Stimulated activated CD8-positive, alpha-beta memory T cell treated with anti-CD3 and anti-CD28 coated beads, Interleukin-15, amount 100 ng/mL, for 1 hour (primary cell): ENCODE results near the gene ALDH9A1.
"Not testable (repeated sequence)": the region's sequence is repeated elsewhere in the genome, so short reads cannot be mapped to it uniquely, and the experiment has no call there.

ENCODE experiments used
- DNase-seq: peaks from one replicate; pipeline ENCODE4 v3.0.0-alpha.2; 2020; ENCODE audit warnings: low read depth

ALDH9A1 gene

GRCh38 chr1:165697881-165698760, at the start of gene ALDH9A1:
Gene ALDH9A1 (minus strand): TSS chr1:165698562. CDS start chr1:165698558, 4 bp downstream.
- peak; percentile 73 for DNase-seq

GRCh38 chr1:165747632-165748447, 49.5 kb upstream of the ALDH9A1 start:
- DNase-seq, result no peak

- DNase-seq, result not testable (repeated sequence)
Observed at GRCh38 chr1:165744913-165745312, 46.6 kb upstream of the ALDH9A1 start.

- DNase-seq, result no peak
Observed at GRCh38 chr1:165742194-165742593, 43.8 kb upstream of the ALDH9A1 start.

- no peak for DNase-seq
Observed at GRCh38 chr1:165738794-165739193, 40.4 kb upstream of the ALDH9A1 start.

- DNase-seq, result no peak
Observed at GRCh38 chr1:165737196-165737595, 38.8 kb upstream of the ALDH9A1 start.

GRCh38 chr1:165734906-165735305, 36.5 kb upstream of the ALDH9A1 start:
- no peak for DNase-seq

GRCh38 chr1:165726841-165727240, 28.5 kb upstream of the ALDH9A1 start:
- DNase-seq, result no peak

- no peak for DNase-seq
Observed at GRCh38 chr1:165726169-165726568, 27.8 kb upstream of the ALDH9A1 start.

- DNase-seq, result no peak
Observed at GRCh38 chr1:165717918-165718515, 19.7 kb upstream of the ALDH9A1 start.

- DNase-seq, result not testable (repeated sequence)
Observed at GRCh38 chr1:165716265-165717051, 18.1 kb upstream of the ALDH9A1 start.

GRCh38 chr1:165712764-165713163, 14.4 kb upstream of the ALDH9A1 start:
- no peak for DNase-seq

GRCh38 chr1:165707984-165708706, 9.8 kb upstream of the ALDH9A1 start:
- DNase-seq, result no peak

GRCh38 chr1:165703648-165704047, 5.3 kb upstream of the ALDH9A1 start:
- DNase-seq, result no peak

- DNase-seq, result not testable (repeated sequence)
Observed at GRCh38 chr1:165701922-165702321, 3.6 kb upstream of the ALDH9A1 start.

GRCh38 chr1:165699577-165699976, 1.2 kb upstream of the ALDH9A1 start:
- no peak for DNase-seq

- DNase-seq, result no peak
Observed at GRCh38 chr1:165698761-165699052, 345 bp upstream of the ALDH9A1 start.

- no peak for DNase-seq
Observed at GRCh38 chr1:165697491-165697880, 876 bp downstream of the ALDH9A1 start.

GRCh38 chr1:165696625-165697100, 1.7 kb downstream of the ALDH9A1 start:
- DNase-seq, result no peak

GRCh38 chr1:165695031-165695430, 3.3 kb downstream of the ALDH9A1 start:
- no peak for DNase-seq

- no peak for DNase-seq
Observed at GRCh38 chr1:165688046-165688445, 10.3 kb downstream of the ALDH9A1 start.
